ENCODE results near the gene SMIM20.
A peak's percentile ranks its signal among the peaks of the same experiment; 100 is the strongest.

Gene SMIM20

DNA sequence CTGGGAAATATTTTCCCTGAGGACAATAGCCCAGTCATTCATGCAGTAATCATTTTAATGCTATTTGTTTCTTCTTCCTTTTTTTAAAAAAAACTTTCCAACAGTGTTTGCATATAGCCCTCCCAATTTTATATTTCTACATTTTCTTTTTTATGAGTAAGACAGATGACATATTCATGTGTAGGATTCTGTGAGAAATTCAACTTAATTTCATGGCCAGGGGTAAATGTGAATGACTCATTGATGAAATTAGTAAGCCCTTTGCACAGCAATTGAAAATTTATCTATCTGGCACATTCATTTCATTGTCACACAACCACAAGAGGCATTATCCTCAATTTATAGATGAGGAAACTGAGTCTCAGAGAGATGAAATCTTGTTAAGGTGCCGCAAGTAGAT, 13.7 kb upstream of the SMIM20 start:
- H3K27me3 ChIP-seq (ENCODE audit: control insufficient read depth, low read length): no peaks in the 10 kb centered on the region
- H3K4me2 ChIP-seq (ENCODE audit: low read length): no peak overlapping the region

DNA sequence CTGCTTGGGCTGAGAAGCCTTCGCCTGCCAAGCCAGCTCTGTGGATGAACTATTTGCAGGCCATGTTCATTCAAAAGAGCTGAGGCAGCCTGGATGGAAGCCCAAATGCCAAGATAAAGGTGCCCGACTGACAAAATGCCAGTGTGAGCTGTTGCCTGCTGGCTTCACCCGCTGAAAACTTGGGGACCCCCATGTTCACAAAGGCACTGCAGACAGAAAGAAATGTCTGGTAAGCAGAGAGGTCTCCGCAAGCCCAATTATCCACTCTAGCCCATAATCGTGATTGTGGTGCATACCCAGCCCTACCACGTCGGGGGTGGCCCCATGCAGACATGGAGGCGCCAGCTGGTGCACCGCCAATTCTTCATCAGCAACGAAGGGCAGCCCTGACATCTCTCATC, 13.0 kb upstream of the SMIM20 start:
- Histone ChIP-seq H3K79me2 (ENCODE audit: control insufficient read depth, low read length) (no peaks in the 10 kb centered on the region), H3F3A (ENCODE audit: control insufficient read depth, insufficient read depth) (peaks cover 6% of the 10 kb centered on the region; the same call in 1 of the 2 replicates), H3K27me3 (ENCODE audit: control insufficient read depth, low read length) (no peaks in the 10 kb centered on the region), H3K9me3 (ENCODE audit: control insufficient read depth, insufficient read depth, low read length) (no peaks in the 10 kb centered on the region), H4K20me1 (ENCODE audit: control insufficient read depth, insufficient read depth, low read depth, low read length) (no peaks in the 10 kb centered on the region), H3K9me2 (replicated peaks; ENCODE audit: control insufficient read depth, low read length) (no peaks in the 10 kb centered on the region), H3K4me2 (ENCODE audit: low read length) (no peak overlapping the region), H3K4me1 (ENCODE audit: control insufficient read depth, low read length) (peaks cover 42% of the 10 kb centered on the region), H3K4me3 (ENCODE audit: low read length) (no peak overlapping the region), H3K36me3 (ENCODE audit: control insufficient read depth, low read length) (peaks cover 5% of the 10 kb centered on the region), H3K27ac (ENCODE audit: low read depth, low read length) (no peak overlapping the region)
- TF ChIP-seq EZH2phosphoT487 (IDR thresholded peaks at IDR 0.05; ENCODE audit: borderline replicate concordance, low read length): no peak
- TF ChIP-seq, protein P1, sequence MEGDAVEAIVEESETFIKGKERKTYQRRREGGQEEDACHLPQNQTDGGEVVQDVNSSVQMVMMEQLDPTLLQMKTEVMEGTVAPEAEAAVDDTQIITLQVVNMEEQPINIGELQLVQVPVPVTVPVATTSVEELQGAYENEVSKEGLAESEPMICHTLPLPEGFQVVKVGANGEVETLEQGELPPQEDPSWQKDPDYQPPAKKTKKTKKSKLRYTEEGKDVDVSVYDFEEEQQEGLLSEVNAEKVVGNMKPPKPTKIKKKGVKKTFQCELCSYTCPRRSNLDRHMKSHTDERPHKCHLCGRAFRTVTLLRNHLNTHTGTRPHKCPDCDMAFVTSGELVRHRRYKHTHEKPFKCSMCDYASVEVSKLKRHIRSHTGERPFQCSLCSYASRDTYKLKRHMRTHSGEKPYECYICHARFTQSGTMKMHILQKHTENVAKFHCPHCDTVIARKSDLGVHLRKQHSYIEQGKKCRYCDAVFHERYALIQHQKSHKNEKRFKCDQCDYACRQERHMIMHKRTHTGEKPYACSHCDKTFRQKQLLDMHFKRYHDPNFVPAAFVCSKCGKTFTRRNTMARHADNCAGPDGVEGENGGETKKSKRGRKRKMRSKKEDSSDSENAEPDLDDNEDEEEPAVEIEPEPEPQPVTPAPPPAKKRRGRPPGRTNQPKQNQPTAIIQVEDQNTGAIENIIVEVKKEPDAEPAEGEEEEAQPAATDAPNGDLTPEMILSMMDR (IDR thresholded peaks at IDR 0.05; ENCODE audit: low read depth, low read length, poor library complexity, severe bottlenecking): no peak

More for the DNA sequence above, 13.7 kb upstream of the SMIM20 start:
- no peaks in the 10 kb centered on the region for H4K20me1 ChIP-seq (ENCODE audit: control insufficient read depth, insufficient read depth, low read depth, low read length)
- peaks cover 6% of the 10 kb centered on the region; the same call in 1 of the 2 replicates for H3F3A ChIP-seq (ENCODE audit: control insufficient read depth, insufficient read depth)
- TF ChIP-seq, protein P1 (IDR thresholded peaks at IDR 0.05; ENCODE audit: low read depth, low read length, poor library complexity, severe bottlenecking): no peak
- no peak for TF ChIP-seq EZH2phosphoT487 (IDR thresholded peaks at IDR 0.05; ENCODE audit: borderline replicate concordance, low read length)
- H3K4me1 ChIP-seq (ENCODE audit: control insufficient read depth, low read length): peaks cover 39% of the 10 kb centered on the region
- H3K4me3 ChIP-seq (ENCODE audit: low read length): no peak overlapping the region
- peaks cover 5% of the 10 kb centered on the region for H3K36me3 ChIP-seq (ENCODE audit: control insufficient read depth, low read length)
- H3K9me2 ChIP-seq (replicated peaks; ENCODE audit: control insufficient read depth, low read length): no peaks in the 10 kb centered on the region
- no peaks in the 10 kb centered on the region for H3K79me2 ChIP-seq (ENCODE audit: control insufficient read depth, low read length)
- no peak overlapping the region for H3K27ac ChIP-seq (ENCODE audit: low read depth, low read length)
- H3K9me3 ChIP-seq (ENCODE audit: control insufficient read depth, insufficient read depth, low read length): no peaks in the 10 kb centered on the region

DNA sequence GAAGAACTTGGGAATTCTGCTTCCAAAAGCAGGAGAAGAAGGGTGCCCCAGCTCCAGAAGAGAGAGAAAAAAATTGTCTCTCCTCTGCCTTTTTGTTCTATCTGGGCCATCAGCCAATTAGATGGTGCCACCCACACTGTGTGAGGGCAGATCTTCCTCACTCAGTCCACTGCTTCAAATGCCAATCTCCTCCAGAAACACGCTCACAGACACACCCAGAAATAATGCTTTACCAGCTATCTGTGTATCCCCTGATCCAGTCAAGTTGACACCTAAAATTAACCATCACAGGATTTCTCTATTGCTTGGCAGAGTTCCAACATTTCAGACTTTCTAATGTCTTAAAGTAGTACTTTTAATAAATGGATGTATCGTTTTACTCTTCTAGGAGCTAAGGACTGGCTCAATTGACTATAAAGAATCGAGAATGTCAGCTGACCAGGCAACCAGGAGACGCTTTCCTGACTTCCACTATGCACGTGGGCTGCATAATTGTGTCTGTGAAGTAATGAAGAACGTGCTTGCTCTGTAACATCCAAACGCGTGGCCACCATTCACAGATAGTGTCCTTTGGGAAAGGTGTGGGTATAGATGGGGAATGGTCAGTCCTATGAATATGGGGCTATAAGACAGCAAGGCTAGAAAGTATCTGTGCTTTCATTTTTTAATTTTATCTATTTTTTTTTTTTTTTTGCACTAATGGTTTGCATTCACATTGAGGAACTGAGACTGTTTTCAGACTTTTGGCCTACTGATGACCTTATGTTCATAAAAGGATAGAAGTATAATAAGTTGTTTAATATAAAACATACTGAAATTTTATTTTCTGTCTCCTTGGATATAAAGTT, 9.9 kb upstream of the SMIM20 start:
- TF ChIP-seq, protein P1 (IDR thresholded peaks at IDR 0.05; ENCODE audit: low read depth, low read length, poor library complexity, severe bottlenecking): no peak
- no peak for TF ChIP-seq EZH2phosphoT487 (IDR thresholded peaks at IDR 0.05; ENCODE audit: borderline replicate concordance, low read length)
- Histone ChIP-seq H3K9me3 (ENCODE audit: control insufficient read depth, insufficient read depth, low read length) (no peaks in the 10 kb centered on the region), H4K20me1 (ENCODE audit: control insufficient read depth, insufficient read depth, low read depth, low read length) (no peaks in the 10 kb centered on the region), H3K4me1 (ENCODE audit: control insufficient read depth, low read length) (peaks cover 42% of the 10 kb centered on the region), H3F3A (ENCODE audit: control insufficient read depth, insufficient read depth) (peaks cover 6% of the 10 kb centered on the region; the same call in 1 of the 2 replicates), H3K36me3 (ENCODE audit: control insufficient read depth, low read length) (peaks cover 5% of the 10 kb centered on the region), H3K9me2 (replicated peaks; ENCODE audit: control insufficient read depth, low read length) (no peaks in the 10 kb centered on the region), H3K4me2 (ENCODE audit: low read length) (peak overlapping the region; percentile 48), H3K4me3 (ENCODE audit: low read length) (peak overlapping the region; percentile 26; the same call in 1 of the 2 replicates), H3K27ac (ENCODE audit: low read depth, low read length) (peak overlapping the region; percentile 33), H3K27me3 (ENCODE audit: control insufficient read depth, low read length) (no peaks in the 10 kb centered on the region), H3K79me2 (ENCODE audit: control insufficient read depth, low read length) (no peaks in the 10 kb centered on the region)

All from DOHH2 (cell line).